Esophagus (tissue), 2 donors: ENCODE measurements around the gene MYL5. TPM values are rescaled to one million over a fixed set of nuclear protein-coding genes. Genes with fewer than 3 reads are reported as not detected.
"Not testable (repeated sequence)": the region's sequence is repeated elsewhere in the genome, so short reads cannot be mapped to it uniquely, and the experiment has no call there.

Source experiments
- H3K27ac ChIP-seq, 2 donors: one replicate each; pipeline ENCODE4 v1.5.1; 2013; ENCODE audit warnings: low read depth in 2 of 2, mild to moderate bottlenecking in 2 of 2, inconsistent platforms in 1 of 2, low read length in 1 of 2, moderate library complexity in 1 of 2
- H3K27me3 ChIP-seq, 2 donors: one replicate each; pipeline ENCODE4 v1.6.1; 2013; ENCODE audit warnings: low read length in 2 of 2, control low read depth in 1 of 2, mild to moderate bottlenecking in 1 of 2; ENCODE audit not compliant: insufficient read depth in 2 of 2, control insufficient read depth in 1 of 2
- H3K36me3 ChIP-seq, 2 donors: one replicate each; pipeline ENCODE4 v1.6.1; 2013; ENCODE audit warnings: low read length in 1 of 2; ENCODE audit not compliant: control insufficient read depth in 2 of 2, insufficient read depth in 2 of 2
- H3K4me1 ChIP-seq, 2 donors: one replicate each; pipeline ENCODE4 v1.6.1; 2013; ENCODE audit warnings: low read length in 1 of 2; ENCODE audit not compliant: control insufficient read depth in 2 of 2, insufficient read depth in 2 of 2
- H3K4me3 ChIP-seq, 2 donors: one replicate each; pipeline ENCODE4 v1.5.1; 2013; ENCODE audit warnings: low read length in 2 of 2, mild to moderate bottlenecking in 2 of 2, low read depth in 1 of 2, moderate library complexity in 1 of 2
- H3K9me3 ChIP-seq, 2 donors: one replicate each; pipeline ENCODE4 v1.6.1; 2013; ENCODE audit warnings: mild to moderate bottlenecking in 2 of 2, low read depth in 1 of 2, low read length in 1 of 2, moderate library complexity in 1 of 2; ENCODE audit not compliant: control insufficient read depth in 2 of 2, insufficient read depth in 1 of 2
- WGBS, 2 donors: extraction: QIAGEN DNeasy Blood & Tissue Kit; methylation state at CpG; one replicate each; pipeline ENCODE4 v1.1.7; 2013; 5-methylcytosine and 5-hydroxymethylcytosine counted together
- polyA plus RNA-seq, 2 donors: library from polyadenylated mRNA; stranded (reverse); fragments of 200-250 nt; gene quantifications; one replicate each; pipeline ENCODE4 v1.2.3, GENCODE V29; 2013
- donor health status: healthy with polysubstance abuse.
- donor health status: Bipolar disorder and iron deficiency.

Gene MYL5
- polyA plus RNA-seq, 2 donors: 17.9 to 22.4 TPM

- H3K27ac ChIP-seq: no peak overlapping the region
- H3K4me1 ChIP-seq: peaks cover 11 to 24% of the 10 kb centered on the region in 2 donors
- H3K4me3 ChIP-seq: no peak overlapping the region
- H3K36me3 ChIP-seq: peaks cover 0 to 16% of the 10 kb centered on the region in 2 donors
- 87 to 96% methylated on average over 28 of the region's 28 CpGs for WGBS, 2 donors
- no peaks in the 10 kb centered on the region for H3K27me3 ChIP-seq
- H3K9me3 ChIP-seq: peaks cover 0 to 2% of the 10 kb centered on the region in 2 donors
Observed at GRCh38 chr4:723751-724530, 49.6 kb downstream of the MYL5 start.

- Histone ChIP-seq H3K27ac (no peak overlapping the region), H3K4me3 (no peak overlapping the region), H3K36me3 (peaks cover 0 to 18% of the 10 kb centered on the region in 2 donors), H3K9me3 (peaks cover 0 to 2% of the 10 kb centered on the region in 2 donors), H3K4me1 (peaks cover 4 to 16% of the 10 kb centered on the region in 2 donors), H3K27me3 (no peaks in the 10 kb centered on the region)
- 91 to 93% methylated on average over 41 of the region's 41 CpGs for WGBS, 2 donors
Observed at GRCh38 chr4:725391-726234, 51.3 kb downstream of the MYL5 start.

GRCh38 chr4:726235-726787, 52.0 kb downstream of the MYL5 start:
- peaks cover 0 to 12% of the 10 kb centered on the region in 2 donors for H3K4me1 ChIP-seq
- H3K27me3 ChIP-seq: no peaks in the 10 kb centered on the region
- peaks cover 0 to 8% of the 10 kb centered on the region in 2 donors for H3K9me3 ChIP-seq
- no peak overlapping the region for H3K27ac ChIP-seq
- peaks cover 0 to 25% of the 10 kb centered on the region in 2 donors for H3K36me3 ChIP-seq
- no peak overlapping the region for H3K4me3 ChIP-seq
- 71 to 72% methylated on average over 16 of the region's 16 CpGs for WGBS, 2 donors

GRCh38 chr4:726838-727237, 52.5 kb downstream of the MYL5 start:
- H3K27ac ChIP-seq: no peak overlapping the region
- no peak overlapping the region for H3K4me3 ChIP-seq
- WGBS, 2 donors: 81% methylated on average over 17 of the region's 17 CpGs
- H3K27me3 ChIP-seq: no peaks in the 10 kb centered on the region
- peaks cover 0 to 6% of the 10 kb centered on the region in 2 donors for H3K4me1 ChIP-seq
- peaks cover 0 to 24% of the 10 kb centered on the region in 2 donors for H3K36me3 ChIP-seq
- peaks cover 0 to 8% of the 10 kb centered on the region in 2 donors for H3K9me3 ChIP-seq

- Histone ChIP-seq H3K9me3 (peaks cover 0 to 8% of the 10 kb centered on the region in 2 donors), H3K4me3 (no peak overlapping the region), H3K27ac (no peak overlapping the region), H3K36me3 (peaks cover 0 to 21% of the 10 kb centered on the region in 2 donors), H3K4me1 (peaks cover 0 to 4% of the 10 kb centered on the region in 2 donors), H3K27me3 (no peaks in the 10 kb centered on the region)
- 68% methylated on average over 6 of the region's 6 CpGs for WGBS, 2 donors
Observed at GRCh38 chr4:727576-727975, 53.2 kb downstream of the MYL5 start.

GRCh38 chr4:729336-730315, 55.3 kb downstream of the MYL5 start:
- 91 to 96% methylated on average over 20 of the region's 20 CpGs for WGBS, 2 donors
- peaks cover 6 to 31% of the 10 kb centered on the region in 2 donors for H3K36me3 ChIP-seq
- no peak overlapping the region for H3K4me3 ChIP-seq
- H3K9me3 ChIP-seq: peaks cover 0 to 5% of the 10 kb centered on the region in 2 donors
- H3K27me3 ChIP-seq: no peaks in the 10 kb centered on the region
- H3K4me1 ChIP-seq: peaks cover 0 to 4% of the 10 kb centered on the region in 2 donors
- H3K27ac ChIP-seq: no peak overlapping the region

GRCh38 chr4:730511-730910, 56.2 kb downstream of the MYL5 start:
- no peak overlapping the region for H3K4me3 ChIP-seq
- peaks cover 0 to 4% of the 10 kb centered on the region in 2 donors for H3K4me1 ChIP-seq
- peaks cover 7 to 38% of the 10 kb centered on the region in 2 donors for H3K36me3 ChIP-seq
- no peak overlapping the region for H3K27ac ChIP-seq
- 97% methylated on average over 27 of the region's 27 CpGs for WGBS, 2 donors
- H3K9me3 ChIP-seq: peaks cover 0 to 5% of the 10 kb centered on the region in 2 donors
- H3K27me3 ChIP-seq: no peaks in the 10 kb centered on the region

GRCh38 chr4:730946-731904, 56.9 kb downstream of the MYL5 start:
- not testable (repeated sequence) for H3K4me1 ChIP-seq, H3K27me3 ChIP-seq, H3K27ac ChIP-seq, H3K4me3 ChIP-seq, H3K9me3 ChIP-seq
- peaks cover 9 to 40% of the 10 kb centered on the region in 2 donors for H3K36me3 ChIP-seq
- 91 to 93% methylated on average over 52 to 54 of the region's 68 CpGs for WGBS, 2 donors
